Neural cell (in vitro differentiated cells): ENCODE results near the gene REC114.

Experiments
- CTCF ChIP-seq: fragments of 450-650 bp; IDR thresholded peaks from 2 replicates; pipeline ENCODE4 v1.5.1; 2014; ENCODE audit warnings: antibody characterized with exemption, mild to moderate bottlenecking, moderate library complexity; ENCODE audit not compliant: poor library complexity, severe bottlenecking
- EZH2 ChIP-seq: fragments of 200-600, 300-800 bp; shearing (Covaris generic), sonication (generic); IDR thresholded peaks from 2 replicates; pipeline ENCODE4 v1.6.1; 2014; ENCODE audit warnings: antibody characterized with exemption, low read length, borderline replicate concordance, mild to moderate bottlenecking; ENCODE audit not compliant: insufficient read depth, poor library complexity, severe bottlenecking

GRCh38 chr15:73518876-73519733 is 76.1 kb downstream of the REC114 start:
- TF ChIP-seq EZH2, result no peak
- no peak for TF ChIP-seq CTCF
